ENCODE data around the gene PPP1R8. TPM values are rescaled to one million over a fixed set of nuclear protein-coding genes. Genes with fewer than 3 reads are reported as not detected.

Gene PPP1R8
- total and polyA plus RNA-seq, 7 donors = 25.8 to 37.5 (median 31.8) TPM

DNA sequence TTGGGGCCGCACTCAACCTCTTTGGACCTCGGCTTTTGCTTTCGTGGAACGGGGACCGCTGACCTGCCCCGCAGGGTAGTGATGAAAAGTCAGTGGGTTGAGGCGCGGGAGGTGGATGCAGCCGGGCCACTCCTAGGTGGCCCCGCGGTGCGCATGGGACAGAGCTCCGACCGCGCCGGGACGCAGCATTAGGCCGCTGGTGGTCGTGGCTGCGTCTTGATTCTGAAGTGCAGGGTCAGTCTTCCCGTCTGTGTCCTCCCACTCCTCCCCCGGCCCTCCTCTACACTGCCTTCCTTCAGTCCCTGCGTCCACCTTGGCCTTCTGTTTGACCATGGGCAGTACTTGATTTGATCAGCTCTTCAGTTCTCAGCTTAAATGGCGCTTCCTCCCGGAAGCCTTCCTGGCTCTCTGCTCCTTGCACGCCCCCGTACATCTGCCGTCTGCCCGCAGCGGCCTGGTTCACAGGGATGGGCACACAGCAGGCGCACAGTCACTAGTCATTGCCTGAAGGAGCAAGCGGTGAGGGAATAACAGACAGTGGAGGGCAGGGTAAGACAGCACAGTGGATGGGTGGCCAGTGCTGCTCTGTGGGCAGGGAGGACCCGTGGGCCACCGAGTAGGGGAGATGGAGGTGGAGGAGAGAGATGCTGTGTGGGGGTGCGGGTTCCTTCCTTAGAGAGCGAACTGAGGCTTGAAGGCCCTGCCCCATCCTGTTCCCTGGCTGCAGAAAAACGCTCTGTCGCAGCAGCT, 42.4 kb downstream of the PPP1R8 start:
- Histone ChIP-seq H3K4me1 (peaks cover 0 to 20% (median 12%) of the 10 kb centered on the region in 4 donors), H3K36me3 (no peaks in the 10 kb centered on the region), H3K4me3 (peak overlapping the region; percentile 46 to 65 (median 58)), H3K27ac (peak overlapping the region; percentile 58 to 75 (median 66)), H3K27me3 (no peaks in the 10 kb centered on the region), H3K9me3 (no peaks in the 10 kb centered on the region)
- peak; percentile 64 for DNase-seq
- no peak for TF ChIP-seq POLR2A (IDR thresholded peaks at IDR 0.05)
- TF ChIP-seq, protein P1, sequence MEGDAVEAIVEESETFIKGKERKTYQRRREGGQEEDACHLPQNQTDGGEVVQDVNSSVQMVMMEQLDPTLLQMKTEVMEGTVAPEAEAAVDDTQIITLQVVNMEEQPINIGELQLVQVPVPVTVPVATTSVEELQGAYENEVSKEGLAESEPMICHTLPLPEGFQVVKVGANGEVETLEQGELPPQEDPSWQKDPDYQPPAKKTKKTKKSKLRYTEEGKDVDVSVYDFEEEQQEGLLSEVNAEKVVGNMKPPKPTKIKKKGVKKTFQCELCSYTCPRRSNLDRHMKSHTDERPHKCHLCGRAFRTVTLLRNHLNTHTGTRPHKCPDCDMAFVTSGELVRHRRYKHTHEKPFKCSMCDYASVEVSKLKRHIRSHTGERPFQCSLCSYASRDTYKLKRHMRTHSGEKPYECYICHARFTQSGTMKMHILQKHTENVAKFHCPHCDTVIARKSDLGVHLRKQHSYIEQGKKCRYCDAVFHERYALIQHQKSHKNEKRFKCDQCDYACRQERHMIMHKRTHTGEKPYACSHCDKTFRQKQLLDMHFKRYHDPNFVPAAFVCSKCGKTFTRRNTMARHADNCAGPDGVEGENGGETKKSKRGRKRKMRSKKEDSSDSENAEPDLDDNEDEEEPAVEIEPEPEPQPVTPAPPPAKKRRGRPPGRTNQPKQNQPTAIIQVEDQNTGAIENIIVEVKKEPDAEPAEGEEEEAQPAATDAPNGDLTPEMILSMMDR (IDR thresholded peaks at IDR 0.05) = no peak
- TF ChIP-seq POLR2AphosphoS5 (IDR thresholded peaks at IDR 0.05) = no peak
- no peak for TF ChIP-seq EP300 (IDR thresholded peaks at IDR 0.05)
- WGBS, 2 donors = 8 to 12% methylated on average over 38 of the region's 38 CpGs
- intact Hi-C loops (cut with DNase I) = no loop called here

DNA sequence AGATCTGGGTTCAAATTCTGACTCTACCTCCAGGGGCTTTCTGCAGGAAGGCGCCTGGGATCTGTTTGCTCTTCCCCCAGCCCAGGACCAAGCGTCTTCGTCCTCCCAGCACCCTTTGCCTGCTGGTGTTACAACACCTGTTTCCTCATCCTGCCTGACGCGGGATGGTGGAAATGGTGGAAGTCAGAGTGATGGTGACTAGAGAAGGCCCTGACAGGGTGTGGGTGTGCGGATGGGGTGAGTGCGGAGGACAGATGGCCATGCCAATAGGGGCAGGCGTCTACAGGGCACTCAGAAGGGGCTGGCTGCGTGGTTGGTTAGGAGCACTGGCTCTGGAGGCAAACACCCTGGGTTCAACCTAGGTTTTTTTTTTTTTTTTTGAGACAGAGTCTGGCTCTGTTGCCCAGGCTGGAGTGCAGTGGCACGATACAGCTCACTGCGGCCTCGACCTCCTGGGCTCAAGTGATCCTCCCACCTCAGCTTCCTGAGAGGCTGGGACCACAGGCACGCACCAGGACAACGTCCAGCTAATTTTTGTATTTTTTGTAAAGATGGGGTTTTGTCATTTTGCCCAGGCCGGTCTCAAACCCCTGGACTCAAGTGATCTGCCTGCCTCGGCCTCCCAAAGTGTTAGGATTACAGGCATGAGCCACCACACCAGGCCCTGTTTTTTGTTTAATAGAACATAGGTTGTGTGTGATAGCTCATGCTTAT, 43.2 kb downstream of the PPP1R8 start:
- TF ChIP-seq EP300 (IDR thresholded peaks at IDR 0.05) (no peak), POLR2AphosphoS5 (IDR thresholded peaks at IDR 0.05) (peak in 1 of 4 donors; percentile 49), POLR2A (IDR thresholded peaks at IDR 0.05) (no peak)
- TF ChIP-seq, protein P1 (IDR thresholded peaks at IDR 0.05) = no peak
- Histone ChIP-seq H3K36me3 (no peaks in the 10 kb centered on the region), H3K4me3 (peak overlapping the region; percentile 10 to 65 (median 58)), H3K9me3 (no peaks in the 10 kb centered on the region), H3K27me3 (no peaks in the 10 kb centered on the region), H3K27ac (peak overlapping the region; percentile 62 to 75 (median 67)), H3K4me1 (peaks cover 0 to 20% (median 12%) of the 10 kb centered on the region in 4 donors)
- intact Hi-C loops (cut with DNase I) = no loop called here
- DNase-seq = peak; percentile 75
- 69 to 75% methylated on average over 16 of the region's 16 CpGs for WGBS, 2 donors

DNA sequence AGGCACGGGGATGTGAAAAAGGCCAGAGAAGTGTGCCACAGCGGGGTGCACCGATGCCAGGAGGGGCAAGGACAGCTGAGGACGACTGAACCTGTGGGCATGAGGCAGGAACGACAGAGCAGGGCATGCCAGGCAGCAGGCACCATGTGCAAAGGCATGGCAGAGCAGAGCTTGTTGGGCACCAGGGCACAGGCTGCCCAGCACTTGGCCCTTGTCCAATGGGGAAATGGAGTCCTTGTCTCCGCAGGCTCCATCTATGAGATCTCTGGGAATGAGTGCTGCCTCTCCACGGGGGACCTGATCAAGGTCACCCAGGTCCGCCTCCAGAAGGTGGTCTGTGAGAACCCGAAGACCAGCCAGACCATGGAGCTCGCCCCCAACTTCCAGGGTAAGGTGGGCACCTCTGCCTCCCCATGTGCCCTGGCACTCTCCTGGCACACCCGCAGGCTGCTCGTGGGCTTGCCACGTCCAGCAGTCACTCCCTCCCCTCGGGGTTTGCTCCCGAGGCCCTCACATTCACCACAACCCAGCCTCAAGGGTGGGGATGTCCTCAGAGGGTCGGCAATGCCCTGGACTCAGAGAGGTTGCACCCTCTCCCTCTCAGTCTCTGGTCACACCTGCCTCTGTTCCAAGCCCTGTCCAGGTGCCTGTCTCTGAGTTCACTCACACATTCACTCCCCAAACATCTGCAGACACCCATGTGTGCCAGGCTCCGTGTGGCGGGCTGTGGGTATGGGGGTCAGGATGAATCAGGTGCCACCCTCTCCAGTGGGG, 45.9 kb downstream of the PPP1R8 start:
- TF ChIP-seq POLR2AphosphoS5 (IDR thresholded peaks at IDR 0.05) (no peak), EP300 (IDR thresholded peaks at IDR 0.05) (no peak)
- TF ChIP-seq, protein P1 (IDR thresholded peaks at IDR 0.05) = no peak
- no peaks in the 10 kb centered on the region for H3K9me3 ChIP-seq
- H3K27ac ChIP-seq = peak overlapping the region in 2 of 4 donors; percentile 8 to 75
- H3K4me1 ChIP-seq = peaks cover 0 to 20% (median 12%) of the 10 kb centered on the region in 4 donors
- H3K36me3 ChIP-seq = no peaks in the 10 kb centered on the region
- H3K4me3 ChIP-seq = no peak overlapping the region
- DNase-seq = peak; percentile 63
- 77 to 88% methylated on average over 18 of the region's 18 CpGs for WGBS, 2 donors
- H3K27me3 ChIP-seq = no peaks in the 10 kb centered on the region
- intact Hi-C loops (cut with DNase I) = no loop called here

DNA sequence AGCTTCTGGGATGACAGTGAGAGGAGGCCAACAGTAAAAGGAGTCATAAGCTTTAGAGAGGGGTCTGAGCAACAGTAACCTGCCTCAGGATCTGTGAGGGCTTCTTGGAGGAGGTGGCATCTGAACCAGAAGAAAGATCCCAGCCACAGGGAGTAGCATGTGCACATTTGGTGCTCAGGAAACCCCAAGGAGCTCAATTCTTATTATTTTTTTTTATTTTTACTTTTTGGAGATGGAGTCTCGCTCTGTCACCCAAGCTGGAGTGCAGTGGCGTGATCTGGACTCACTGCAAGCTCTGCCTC, 46.5 kb downstream of the PPP1R8 start:
- H3K27me3 ChIP-seq = no peaks in the 10 kb centered on the region
- H3K27ac ChIP-seq = peak overlapping the region in 1 of 4 donors; percentile 75
- 93 to 99% methylated on average over 2 of the region's 2 CpGs for WGBS, 2 donors
- H3K36me3 ChIP-seq = no peaks in the 10 kb centered on the region
- peaks cover 0 to 18% (median 11%) of the 10 kb centered on the region in 4 donors for H3K4me1 ChIP-seq
- DNase-seq = peak; percentile 18
- H3K4me3 ChIP-seq = no peak overlapping the region
- TF ChIP-seq POLR2A (IDR thresholded peaks at IDR 0.05) (no peak), EP300 (IDR thresholded peaks at IDR 0.05) (no peak), POLR2AphosphoS5 (IDR thresholded peaks at IDR 0.05) (no peak)
- TF ChIP-seq, protein P1 (IDR thresholded peaks at IDR 0.05) = no peak
- intact Hi-C loops (cut with DNase I) = no loop called here
- H3K9me3 ChIP-seq = no peaks in the 10 kb centered on the region
